Stimulated activated CD4-positive, alpha-beta T cell treated with anti-CD3 and anti-CD28 coated beads, Interleukin-4, amount 100 ng/mL, for 48 hours (primary cell): ENCODE results near the gene OR51V1.
"Not testable (repeated sequence)": the region's sequence is repeated elsewhere in the genome, so short reads cannot be mapped to it uniquely, and the experiment has no call there.

ENCODE experiments used
- DNase-seq, 2 donors: peaks; one replicate each; pipeline ENCODE4 v3.0.0-alpha.2; 2020; ENCODE audit warnings: low read depth in 2 of 2

Gene OR51V1

DNA sequence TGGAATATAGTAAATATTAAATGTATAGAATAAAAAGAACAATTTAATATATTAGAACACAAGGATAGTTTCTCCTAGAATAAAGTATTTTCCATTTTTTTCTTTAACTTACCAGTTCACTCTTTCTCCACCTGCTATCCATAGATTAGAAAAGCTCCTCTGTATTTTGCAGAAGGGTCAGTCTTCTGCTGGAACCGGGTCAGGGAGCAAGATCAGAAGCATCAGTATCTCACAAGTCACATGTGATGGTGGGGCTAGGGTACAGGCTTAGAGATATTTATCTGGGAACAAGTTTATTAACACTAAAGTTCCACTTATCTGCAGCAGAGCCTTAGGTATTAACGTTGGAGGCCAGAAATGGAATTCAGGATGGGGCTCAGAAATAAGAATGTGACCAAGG lies 28.6 kb downstream of the OR51V1 start:
- DNase-seq, result no peak

GRCh38 chr11:5165898-5166297 lies 34.6 kb downstream of the OR51V1 start:
- DNase-seq, result not testable (repeated sequence)

DNA sequence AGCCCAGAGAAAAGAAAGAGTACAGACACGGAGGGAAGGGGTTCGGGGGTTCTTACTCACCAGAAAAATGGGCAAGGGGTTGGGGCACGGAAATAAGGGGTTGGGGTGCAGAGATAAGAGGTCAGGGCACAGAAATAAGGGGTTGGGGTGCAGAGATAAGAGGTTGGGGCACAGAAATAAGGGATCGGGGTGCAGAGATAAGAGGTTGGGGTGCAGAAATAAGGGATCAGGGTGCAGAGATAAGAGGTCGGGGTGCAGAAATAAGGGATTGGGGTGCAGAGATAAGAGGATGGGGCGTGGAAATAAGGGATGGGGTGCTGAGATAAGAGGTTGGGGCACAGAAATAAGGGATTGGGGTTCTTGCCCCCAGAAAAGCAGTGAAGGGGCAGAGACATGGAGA lies 35.7 kb downstream of the OR51V1 start:
- DNase-seq, result not testable (repeated sequence)

- not testable (repeated sequence) for DNase-seq
Measured at GRCh38 chr11:5161045-5161444, 39.4 kb downstream of the OR51V1 start.

DNA sequence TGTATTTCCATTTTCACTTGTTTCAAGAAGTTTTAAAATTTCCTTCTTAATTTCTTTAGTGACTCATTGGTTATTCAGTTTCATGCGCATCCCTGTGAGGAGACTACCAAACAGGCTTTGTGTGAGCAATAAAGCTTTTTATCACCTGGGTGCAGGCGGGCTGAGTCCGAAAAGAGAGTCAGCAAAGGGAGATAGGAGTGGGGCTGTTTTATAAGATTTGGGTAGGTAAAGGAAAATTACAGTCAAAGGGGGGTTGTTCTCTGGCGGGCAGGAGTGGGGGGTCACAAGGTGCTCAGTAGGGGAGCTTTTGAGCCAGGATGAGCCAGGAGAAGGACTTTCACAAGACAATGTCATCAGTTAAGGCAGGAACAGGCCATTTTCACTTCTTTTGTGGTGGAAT lies 40.3 kb downstream of the OR51V1 start:
- DNase-seq, result not testable (repeated sequence)

- no peak for DNase-seq
Measured at GRCh38 chr11:5159806-5160205, 40.7 kb downstream of the OR51V1 start.

DNA sequence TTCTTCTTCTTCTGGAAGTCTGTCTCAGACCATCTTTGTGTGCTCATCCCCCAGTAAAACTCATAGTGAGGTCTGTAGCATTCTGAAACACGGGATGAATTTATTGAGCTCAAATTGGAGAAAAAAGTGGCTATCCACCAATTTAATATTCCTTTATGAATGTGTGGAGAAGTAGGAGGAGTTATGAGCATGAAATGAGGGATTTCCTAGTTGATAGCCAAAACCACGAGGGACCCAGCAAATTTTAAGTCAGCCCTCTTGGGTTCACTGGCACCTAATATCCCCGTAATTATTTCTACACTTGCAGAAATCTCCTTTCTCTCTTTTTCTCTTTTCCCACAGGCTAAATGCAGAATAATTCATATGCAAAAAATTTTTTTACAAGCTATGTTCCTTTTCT lies 45.8 kb downstream of the OR51V1 start, which contains the start of gene OR52A1:
Gene OR52A1, minus strand, starts transcription at position 101 of the 400 bp plus-strand sequence. CDS start 2,388 bp downstream, outside the sequence.
- no peak for DNase-seq

- DNase-seq, result no peak
Measured at GRCh38 chr11:5153574-5154431, 46.7 kb downstream of the OR51V1 start.

- no peak for DNase-seq
Measured at GRCh38 chr11:5151713-5152153, 48.7 kb downstream of the OR51V1 start.
